ENCODE results near the gene DOK4.

- TF ChIP-seq, protein P1, sequence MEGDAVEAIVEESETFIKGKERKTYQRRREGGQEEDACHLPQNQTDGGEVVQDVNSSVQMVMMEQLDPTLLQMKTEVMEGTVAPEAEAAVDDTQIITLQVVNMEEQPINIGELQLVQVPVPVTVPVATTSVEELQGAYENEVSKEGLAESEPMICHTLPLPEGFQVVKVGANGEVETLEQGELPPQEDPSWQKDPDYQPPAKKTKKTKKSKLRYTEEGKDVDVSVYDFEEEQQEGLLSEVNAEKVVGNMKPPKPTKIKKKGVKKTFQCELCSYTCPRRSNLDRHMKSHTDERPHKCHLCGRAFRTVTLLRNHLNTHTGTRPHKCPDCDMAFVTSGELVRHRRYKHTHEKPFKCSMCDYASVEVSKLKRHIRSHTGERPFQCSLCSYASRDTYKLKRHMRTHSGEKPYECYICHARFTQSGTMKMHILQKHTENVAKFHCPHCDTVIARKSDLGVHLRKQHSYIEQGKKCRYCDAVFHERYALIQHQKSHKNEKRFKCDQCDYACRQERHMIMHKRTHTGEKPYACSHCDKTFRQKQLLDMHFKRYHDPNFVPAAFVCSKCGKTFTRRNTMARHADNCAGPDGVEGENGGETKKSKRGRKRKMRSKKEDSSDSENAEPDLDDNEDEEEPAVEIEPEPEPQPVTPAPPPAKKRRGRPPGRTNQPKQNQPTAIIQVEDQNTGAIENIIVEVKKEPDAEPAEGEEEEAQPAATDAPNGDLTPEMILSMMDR (IDR thresholded peaks at IDR 0.05), result no peak
- TF ChIP-seq POLR2A (IDR thresholded peaks at IDR 0.05), result no peak
These were observed 45.5 kb upstream of the DOK4 start for GRCh38 chr16:57531635-57532265.

Measured in uterus (tissue), 2 donors.